K562 (cell line): ENCODE data around the gene RNF217. TPM values are rescaled to one million over a fixed set of nuclear protein-coding genes. Genes with fewer than 3 reads are reported as not detected.

Experiments used
- CBX2 ChIP-seq: fragments of 200-600 bp; sonication (generic); IDR thresholded peaks from one replicate; pipeline ENCODE4 v1.6.1; 2012; ENCODE audit warnings: mild to moderate bottlenecking, low read length, inconsistent platforms; ENCODE audit not compliant: insufficient read depth, poor library complexity, severe bottlenecking
- CCAR2 ChIP-seq: fragments of 200-400 bp; formaldehyde crosslinking; IDR thresholded peaks from 2 replicates; pipeline ENCODE4 v1.6.1; 2017; ENCODE audit warnings: mild to moderate bottlenecking, low read depth, low read length
- CREB5 ChIP-seq: fragments of 250-450 bp; sonication (Bioruptor Pico); IDR thresholded peaks from 2 replicates; pipeline ENCODE4 v1.5.0; 2020; ENCODE audit warnings: mild to moderate bottlenecking
- KLF16 ChIP-seq: IDR thresholded peaks from 2 replicates; pipeline ENCODE4 v1.6.1; 2016; ENCODE audit warnings: antibody characterized with exemption
- MGA ChIP-seq: fragments of 450-650 bp; IDR thresholded peaks from 2 replicates; pipeline ENCODE4 v1.6.1; 2016; ENCODE audit warnings: mild to moderate bottlenecking, moderate library complexity
- NKRF ChIP-seq: fragments of 450-650 bp; IDR thresholded peaks from 2 replicates; pipeline ENCODE4 v1.6.1; 2016; ENCODE audit warnings: borderline replicate concordance
- SAP30 ChIP-seq: fragments of 200-600 bp; sonication (generic); IDR thresholded peaks from 2 replicates; pipeline ENCODE4 v1.6.1; 2012; ENCODE audit warnings: borderline replicate concordance, low read depth, mild to moderate bottlenecking, moderate library complexity, low read length, control low read depth, inconsistent platforms; ENCODE audit not compliant: insufficient read depth, poor library complexity, severe bottlenecking
- SIN3A ChIP-seq, 2 experiments: fragments of 150-350 bp in 1 of 2; IDR thresholded peaks; 2 replicates each; pipeline ENCODE4 v1.6.1; 2011 to 2016; ENCODE audit warnings: borderline replicate concordance in 2 of 2, low read depth in 2 of 2, low read length in 2 of 2, mild to moderate bottlenecking in 2 of 2, moderate library complexity in 2 of 2; ENCODE audit not compliant: control insufficient read depth in 1 of 2
- ZSCAN29 ChIP-seq: fragments of 450-650 bp; IDR thresholded peaks from 2 replicates; pipeline ENCODE4 v1.6.1; 2017
- polyA plus RNA-seq, 8 experiments: library from polyadenylated mRNA; depleted of rRNA in 4 of 8; stranded (reverse) in 5 of 8; unstranded in 3 of 8; fragments of >200 nt; fragmentation: Nextera tagmentation in 2 of 8; fragmentation: Illumina TruSeq in 1 of 8; extraction: Ambion mirVana in 2 of 8; extraction: Trizol in 1 of 8; gene quantifications; 2 replicates each; pipeline versions ENCODE4 v1.2.1 to v1.2.3, GENCODE V29; 2011 to 2014; ENCODE audit warnings: inconsistent platforms in 1 of 8, missing spikeins in 1 of 8
- total RNA-seq, 7 experiments: library from RNA; depleted of rRNA in 6 of 7; stranded (reverse); fragments of >200 nt in 6 of 7; fragmentation: Illumina TruSeq in 2 of 7; extraction: Trizol in 2 of 7; gene quantifications; 2 replicates each; pipeline versions ENCODE4 v1.2.1 to v1.2.3, GENCODE V29; 2011 to 2021; ENCODE audit warnings: low replicate concordance in 1 of 7

RNF217 gene
- total and polyA plus RNA-seq, 9 of the 15 experiments (the other 6 are each of a cell fraction or from before 2014, with no cell fraction given): 2.9 to 25.6 (median 12.0) TPM

GRCh38 chr6:124961777-124962638 lies at the start of gene RNF217 (continued):
- no peak for TF ChIP-seq MGA
- TF ChIP-seq CREB5 (CRISPR knock-in tag): no peak
- TF ChIP-seq ZSCAN29: no peak
- TF ChIP-seq CBX2: no peak
- TF ChIP-seq SIN3A (IDR thresholded peaks at IDR 0.05; ENCODE audit: borderline replicate concordance in 2 of 2, control insufficient read depth in 1 of 2, low read depth in 2 of 2, low read length in 2 of 2): peak in 1 of 2 experiments; percentile 11; a peak in 1 of 4 replicates
- peak; percentile 47 for TF ChIP-seq SAP30
- no peak for TF ChIP-seq CCAR2
- TF ChIP-seq KLF16: no peak
- 0 out of 2 replicates have a peak, but pooled peaks have one; percentile 25 for TF ChIP-seq NKRF
